NCI-H187 treated with DMSO at 0.1 percent for 48 hours (cell line): ENCODE data around the gene CHN2.

Experiments
- DNase-seq: peaks from one replicate; lab custom pipeline; 2025; lab: John Stamatoyannopoulos, UW

The CHN2 gene

GRCh38 chr7:29285444-29285793 lies 90.8 kb downstream of the CHN2 start:
- peak; percentile 35 for DNase-seq

GRCh38 chr7:29285861-29286260 lies 91.3 kb downstream of the CHN2 start:
- no peak for DNase-seq

GRCh38 chr7:29287366-29287765 lies 92.8 kb downstream of the CHN2 start:
- no peak for DNase-seq

GRCh38 chr7:29288181-29289091 lies 93.9 kb downstream of the CHN2 start:
- no peak for DNase-seq

GRCh38 chr7:29289156-29290021 lies 94.8 kb downstream of the CHN2 start:
- no peak for DNase-seq

- no peak for DNase-seq
Observed at GRCh38 chr7:29290829-29291228, 96.3 kb downstream of the CHN2 start.

GRCh38 chr7:29291723-29292618 lies 97.4 kb downstream of the CHN2 start:
- no peak for DNase-seq

- no peak for DNase-seq
Observed at GRCh38 chr7:29292886-29293658, 98.5 kb downstream of the CHN2 start.

- DNase-seq: no peak
Observed at GRCh38 chr7:29296421-29296820, 101.8 kb downstream of the CHN2 start.

- DNase-seq: no peak
Observed at GRCh38 chr7:29297194-29297890, 102.8 kb downstream of the CHN2 start.

GRCh38 chr7:29299086-29299485 lies 104.5 kb downstream of the CHN2 start:
- no peak for DNase-seq

GRCh38 chr7:29300026-29300480 lies 105.5 kb downstream of the CHN2 start:
- no peak for DNase-seq

- DNase-seq: no peak
Observed at GRCh38 chr7:29300649-29301048, 106.1 kb downstream of the CHN2 start.

- no peak for DNase-seq
Observed at GRCh38 chr7:29302666-29303395, 108.3 kb downstream of the CHN2 start.

GRCh38 chr7:29304756-29305155 lies 110.2 kb downstream of the CHN2 start:
- DNase-seq: no peak

GRCh38 chr7:29306319-29306991 lies 111.9 kb downstream of the CHN2 start:
- DNase-seq: no peak

GRCh38 chr7:29308424-29308823 lies 113.8 kb downstream of the CHN2 start:
- no peak for DNase-seq

- no peak for DNase-seq
Observed at GRCh38 chr7:29309041-29309854, 114.7 kb downstream of the CHN2 start.
